ENCODE results near the gene ZHX3. TPM values are rescaled to one million over a fixed set of nuclear protein-coding genes. Genes with fewer than 3 reads are reported as not detected.

Gene ZHX3
- total RNA-seq, 8 experiments from 2014 or later = 6.6 to 20.6 (median 13.0) TPM

DNA sequence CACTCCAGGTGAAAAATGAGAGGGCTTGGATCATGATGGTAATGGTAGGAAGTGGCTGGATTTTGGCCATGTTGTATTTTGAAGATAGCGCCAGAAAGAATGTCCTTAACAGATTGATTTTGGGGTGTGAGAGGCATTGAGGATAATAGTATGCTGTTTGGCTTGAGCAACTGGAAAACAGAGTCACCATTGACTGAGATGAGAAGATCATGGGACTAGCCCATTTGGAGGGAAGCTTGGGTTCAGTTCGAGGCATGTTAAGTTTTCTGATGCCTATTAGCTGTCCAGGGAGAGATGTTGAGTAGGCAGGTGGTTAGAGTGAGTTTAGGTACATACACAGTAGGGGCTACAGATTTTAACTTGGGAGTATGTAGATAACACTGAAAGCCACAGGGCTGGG lies 156.8 kb downstream of the ZHX3 start:
- WGBS, 10 experiments = 69 to 100% (median 94%) methylated on average over 1 to 2 of the region's 2 CpGs; no CpG with 5 or more reads in 3 of the 10 experiments
- Histone ChIP-seq H3K4me3 (no peak overlapping the region), H3K27ac (no peak overlapping the region), H3K4me1 (replicated peaks in 1 of 2) (no peaks in the 10 kb centered on the region)
- in situ Hi-C loops (cut with MboI; ENCODE audit: low pct_unique_long_range_greater_than_20kb in 2 of 9, low sequenced_read_pairs in 9 of 9, unreplicated experiment in 9 of 9) = loop anchor here in 2 of 9 experiments (25.0 kb wide), 1 partner anchor 177 kb away; the partner anchor contains the start of gene LPIN3 (in 2 of the 2)
- no peak for ATAC-seq (replicated peaks in 6 of 8)

GRCh38 chr20:41159547-41159946 lies 158.0 kb downstream of the ZHX3 start:
- WGBS, 10 experiments = 81 to 100% (median 90%) methylated on average over 1 to 4 of the region's 10 CpGs; no CpG with 5 or more reads in 5 of the 10 experiments
- Histone ChIP-seq H3K4me1 (replicated peaks in 1 of 2) (peaks cover 0 to 1% of the 10 kb centered on the region in 2 donors), H3K4me3 (no peak overlapping the region), H3K27ac (no peak overlapping the region)
- in situ Hi-C loops (cut with MboI; ENCODE audit: low pct_unique_long_range_greater_than_20kb in 2 of 9, low sequenced_read_pairs in 9 of 9, unreplicated experiment in 9 of 9) = loop anchor here in 2 of 9 experiments (25.0 kb wide), 1 partner anchor 178 kb away; the partner anchor contains the start of gene LPIN3 (in 2 of the 2)
- ATAC-seq (replicated peaks in 6 of 8) = no peak

GRCh38 chr20:41158082-41158625 lies 159.4 kb downstream of the ZHX3 start:
- Histone ChIP-seq H3K4me3 (no peak overlapping the region), H3K27ac (no peak overlapping the region), H3K4me1 (replicated peaks in 1 of 2) (peaks cover 0 to 4% of the 10 kb centered on the region in 2 donors)
- ATAC-seq (replicated peaks in 6 of 8) = no peak
- 73 to 100% (median 94%) methylated on average over 1 to 3 of the region's 6 CpGs; no CpG with 5 or more reads in 4 of the 10 experiments for WGBS, 10 experiments
- in situ Hi-C loops (cut with MboI; ENCODE audit: low pct_unique_long_range_greater_than_20kb in 2 of 9, low sequenced_read_pairs in 9 of 9, unreplicated experiment in 9 of 9) = loop anchor here in 2 of 9 experiments (25.0 kb wide), 1 partner anchor 179 kb away; the partner anchor contains the start of gene LPIN3 (in 2 of the 2)

DNA sequence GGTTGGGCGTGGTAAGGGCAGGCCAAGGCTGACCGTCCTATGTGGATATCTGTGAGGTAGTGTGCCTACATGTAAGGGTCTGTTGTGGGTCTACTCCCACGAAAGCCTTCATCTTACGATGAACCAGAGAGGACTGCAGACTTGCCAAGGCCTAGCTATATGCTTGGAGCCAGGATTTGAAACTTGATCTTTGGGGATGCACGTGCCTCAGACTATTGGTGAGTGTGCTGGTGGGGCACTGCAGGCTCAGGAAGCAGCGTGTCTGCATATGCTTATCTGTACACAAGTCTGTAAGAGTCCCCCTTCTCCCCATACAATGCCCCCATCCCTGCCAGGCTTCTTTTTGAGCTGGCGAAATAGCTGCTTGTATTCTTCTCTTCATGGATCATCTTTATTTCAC lies 162.3 kb downstream of the ZHX3 start:
- Histone ChIP-seq H3K4me1 (replicated peaks in 1 of 2) (peaks cover 0 to 10% of the 10 kb centered on the region in 2 donors), H3K27ac (no peak overlapping the region), H3K4me3 (no peak overlapping the region)
- in situ Hi-C loops (cut with MboI; ENCODE audit: low pct_unique_long_range_greater_than_20kb in 2 of 9, low sequenced_read_pairs in 9 of 9, unreplicated experiment in 9 of 9) = loop anchor here in 2 of 9 experiments (25.0 kb wide), 1 partner anchor 182 kb away; the partner anchor contains the start of gene LPIN3 (in 2 of the 2)
- WGBS, 10 experiments = 67 to 100% (median 81%) methylated on average over 1 to 6 of the region's 7 CpGs; no CpG with 5 or more reads in 5 of the 10 experiments
- peak in 1 of 8 experiments; percentile 57 for ATAC-seq (replicated peaks in 6 of 8)

GRCh38 chr20:41154436-41155176 lies 162.9 kb downstream of the ZHX3 start:
- Histone ChIP-seq H3K27ac (no peak overlapping the region), H3K4me1 (replicated peaks in 1 of 2) (peaks cover 0 to 13% of the 10 kb centered on the region in 2 donors), H3K4me3 (no peak overlapping the region)
- in situ Hi-C loops (cut with MboI; ENCODE audit: low pct_unique_long_range_greater_than_20kb in 2 of 9, low sequenced_read_pairs in 9 of 9, unreplicated experiment in 9 of 9) = loop anchor here in 2 of 9 experiments (25.0 kb wide), 1 partner anchor 183 kb away; the partner anchor contains the start of gene LPIN3 (in 2 of the 2)
- ATAC-seq (replicated peaks in 6 of 8) = peak in 1 of 8 experiments; percentile 24
- 79 to 100% (median 89%) methylated on average over 1 to 5 of the region's 8 CpGs; no CpG with 5 or more reads in 1 of the 10 experiments for WGBS, 10 experiments

DNA sequence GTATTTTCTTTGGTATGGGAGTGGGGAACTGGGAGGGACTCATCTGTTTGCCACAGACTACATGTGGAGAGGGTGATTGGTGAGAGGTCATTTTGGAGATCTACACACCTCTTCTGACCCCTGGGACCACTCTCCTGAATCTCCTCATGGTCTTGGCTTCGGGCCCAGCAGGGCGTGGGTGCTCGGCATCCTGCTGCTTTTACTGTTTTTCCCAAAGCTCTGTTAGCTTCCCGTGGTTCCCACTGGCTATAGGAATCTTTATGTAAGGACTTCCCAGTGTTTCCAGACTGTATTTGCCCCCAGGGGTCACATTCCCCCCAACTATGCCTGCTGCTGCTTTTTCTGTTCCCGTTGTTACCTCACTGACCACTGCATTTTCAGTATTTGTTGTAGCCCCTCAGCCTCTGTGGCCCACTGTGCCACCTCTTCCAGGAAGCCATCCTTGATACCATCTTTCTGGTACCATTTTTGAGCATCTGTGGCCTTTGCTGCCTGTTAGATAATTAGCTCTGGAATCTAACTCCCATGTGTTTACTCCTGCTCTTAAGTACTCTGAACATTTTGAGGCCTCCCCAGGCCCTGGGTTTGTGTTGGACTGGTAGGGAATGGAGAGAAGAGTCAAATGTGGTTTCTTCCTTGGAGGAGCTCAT lies 165.3 kb downstream of the ZHX3 start:
- Histone ChIP-seq H3K4me3 (no peak overlapping the region), H3K4me1 (replicated peaks in 1 of 2) (peaks cover 0 to 21% of the 10 kb centered on the region in 2 donors), H3K27ac (no peak overlapping the region)
- 0 to 100% (median 71%) methylated on average over 1 to 4 of the region's 5 CpGs; no CpG with 5 or more reads in 2 of the 10 experiments for WGBS, 10 experiments
- in situ Hi-C loops (cut with MboI; ENCODE audit: low pct_unique_long_range_greater_than_20kb in 2 of 9, low sequenced_read_pairs in 9 of 9, unreplicated experiment in 9 of 9) = loop anchor here in 2 of 9 experiments (25.0 kb wide), 1 partner anchor 185 kb away; the partner anchor contains the start of gene LPIN3 (in 2 of the 2)
- ATAC-seq (replicated peaks in 6 of 8) = no peak

DNA sequence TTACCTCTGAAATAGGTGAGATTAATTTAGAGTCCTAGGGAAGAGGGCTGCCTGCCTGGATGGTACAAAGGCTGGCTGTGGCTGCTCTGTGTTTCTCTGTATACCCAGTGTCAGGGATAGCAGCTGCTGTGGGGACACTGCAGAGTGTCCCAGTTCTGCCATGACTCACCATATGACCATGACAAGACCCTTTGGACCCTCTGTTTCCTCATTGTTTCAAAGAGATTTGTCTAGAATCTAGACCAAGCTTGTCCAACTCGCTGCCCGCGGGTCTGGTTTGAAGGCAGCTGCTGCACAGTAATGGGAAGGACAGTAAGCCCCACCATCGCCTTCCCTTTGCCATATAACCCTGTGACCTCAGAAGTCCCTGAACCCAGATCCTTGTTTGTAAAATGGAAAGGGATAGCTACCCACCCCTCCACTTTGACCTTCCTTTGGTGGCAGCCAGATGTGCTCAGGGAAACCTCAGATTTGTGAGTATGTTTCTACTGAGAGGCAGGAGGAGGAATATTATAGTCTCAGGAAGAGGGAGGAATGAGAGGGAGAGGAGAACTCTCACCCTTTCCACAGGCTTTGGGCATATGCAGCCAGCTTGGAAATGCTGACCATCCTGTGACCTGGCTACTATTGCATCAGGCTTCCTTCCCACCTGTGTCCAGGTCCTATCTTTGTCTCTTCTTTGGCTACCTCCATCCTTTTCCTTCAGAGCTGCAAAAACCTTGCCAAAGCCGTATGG lies 166.2 kb downstream of the ZHX3 start:
- in situ Hi-C loops (cut with MboI; ENCODE audit: low pct_unique_long_range_greater_than_20kb in 2 of 9, low sequenced_read_pairs in 9 of 9, unreplicated experiment in 9 of 9) = loop anchor here in 2 of 9 experiments (25.0 kb wide), 1 partner anchor 186 kb away; the partner anchor contains the start of gene LPIN3 (in 2 of the 2)
- no peak overlapping the region for H3K4me3 ChIP-seq
- H3K27ac ChIP-seq = no peak overlapping the region
- ATAC-seq (replicated peaks in 6 of 8) = no peak
- H3K4me1 ChIP-seq (replicated peaks in 1 of 2) = peaks cover 0 to 21% of the 10 kb centered on the region in 2 donors
- WGBS, 10 experiments = 100% methylated on average over 1 of the region's 5 CpGs; no CpG with 5 or more reads in 7 of the 10 experiments

DNA sequence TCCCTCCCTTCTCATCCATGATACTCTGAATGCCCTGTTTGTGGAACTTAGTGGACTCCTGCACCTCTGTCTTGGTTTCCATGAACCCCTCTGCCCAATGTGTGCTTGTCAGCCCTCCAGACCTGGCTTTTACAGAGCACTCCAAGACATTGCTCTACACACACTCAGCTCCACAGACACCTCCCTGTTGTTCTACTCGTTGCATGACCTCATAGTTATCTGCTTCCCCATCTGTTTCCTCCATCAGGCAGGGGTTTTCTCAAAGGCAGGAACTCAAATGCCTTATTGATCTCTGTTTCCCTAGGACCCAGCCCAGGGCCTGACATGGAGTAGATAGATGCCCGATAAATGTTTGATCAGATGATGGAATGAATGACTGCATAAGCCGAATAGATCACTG lies 166.9 kb downstream of the ZHX3 start:
- ATAC-seq (replicated peaks in 6 of 8) = peak in 5 of 8 experiments; percentile 27 to 45 (median 28)
- in situ Hi-C loops (cut with MboI; ENCODE audit: low pct_unique_long_range_greater_than_20kb in 2 of 9, low sequenced_read_pairs in 9 of 9, unreplicated experiment in 9 of 9) = loop anchor here in 2 of 9 experiments (25.0 kb wide), 1 partner anchor 187 kb away; the partner anchor contains the start of gene LPIN3 (in 2 of the 2)
- no peak overlapping the region for H3K27ac ChIP-seq
- 32 to 100% (median 79%) methylated on average over 1 to 3 of the region's 3 CpGs; no CpG with 5 or more reads in 4 of the 10 experiments for WGBS, 10 experiments
- H3K4me3 ChIP-seq = no peak overlapping the region
- H3K4me1 ChIP-seq (replicated peaks in 1 of 2) = peaks cover 0 to 21% of the 10 kb centered on the region in 2 donors

DNA sequence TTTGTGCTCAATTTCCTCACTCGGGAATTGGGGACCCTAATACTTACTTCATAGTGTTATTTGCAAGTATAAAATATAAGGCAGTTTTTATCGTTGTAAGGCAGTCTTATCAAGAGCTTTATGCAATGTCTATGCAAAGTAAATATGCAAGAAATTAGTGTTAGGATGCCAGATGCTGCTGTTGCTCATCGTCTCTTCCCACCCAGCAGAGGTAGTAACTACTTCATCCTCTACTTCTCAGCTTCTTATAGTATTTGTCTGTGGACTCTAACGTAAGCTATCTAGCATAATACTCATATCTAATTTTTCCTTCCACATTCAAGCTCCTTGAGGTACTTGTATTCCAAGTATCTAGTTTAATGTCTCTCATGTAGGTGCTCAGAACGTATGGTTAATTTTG lies 168.6 kb downstream of the ZHX3 start:
- 40 to 100% (median 83%) methylated on average over 1 to 5 of the region's 5 CpGs for WGBS, 10 experiments
- peak in 3 of 8 experiments; percentile 76 to 88 (median 82) for ATAC-seq (replicated peaks in 6 of 8)
- Histone ChIP-seq H3K27ac (no peak overlapping the region), H3K4me3 (no peak overlapping the region), H3K4me1 (replicated peaks in 1 of 2) (peaks cover 0 to 17% of the 10 kb centered on the region in 2 donors)
- in situ Hi-C loops (cut with MboI; ENCODE audit: low pct_unique_long_range_greater_than_20kb in 2 of 9, low sequenced_read_pairs in 9 of 9, unreplicated experiment in 9 of 9) = no loop called here

- H3K27ac ChIP-seq = no peak overlapping the region
- WGBS, 10 experiments = 67 to 100% (median 85%) methylated on average over 1 to 7 of the region's 8 CpGs; no CpG with 5 or more reads in 1 of the 10 experiments
- H3K4me1 ChIP-seq (replicated peaks in 1 of 2) = peaks cover 0 to 17% of the 10 kb centered on the region in 2 donors
- no peak overlapping the region for H3K4me3 ChIP-seq
- in situ Hi-C loops (cut with MboI; ENCODE audit: low pct_unique_long_range_greater_than_20kb in 2 of 9, low sequenced_read_pairs in 9 of 9, unreplicated experiment in 9 of 9) = no loop called here
- peak in 5 of 8 experiments; percentile 24 to 82 (median 53) for ATAC-seq (replicated peaks in 6 of 8)
Observed at GRCh38 chr20:41147767-41148191, 169.8 kb downstream of the ZHX3 start.

DNA sequence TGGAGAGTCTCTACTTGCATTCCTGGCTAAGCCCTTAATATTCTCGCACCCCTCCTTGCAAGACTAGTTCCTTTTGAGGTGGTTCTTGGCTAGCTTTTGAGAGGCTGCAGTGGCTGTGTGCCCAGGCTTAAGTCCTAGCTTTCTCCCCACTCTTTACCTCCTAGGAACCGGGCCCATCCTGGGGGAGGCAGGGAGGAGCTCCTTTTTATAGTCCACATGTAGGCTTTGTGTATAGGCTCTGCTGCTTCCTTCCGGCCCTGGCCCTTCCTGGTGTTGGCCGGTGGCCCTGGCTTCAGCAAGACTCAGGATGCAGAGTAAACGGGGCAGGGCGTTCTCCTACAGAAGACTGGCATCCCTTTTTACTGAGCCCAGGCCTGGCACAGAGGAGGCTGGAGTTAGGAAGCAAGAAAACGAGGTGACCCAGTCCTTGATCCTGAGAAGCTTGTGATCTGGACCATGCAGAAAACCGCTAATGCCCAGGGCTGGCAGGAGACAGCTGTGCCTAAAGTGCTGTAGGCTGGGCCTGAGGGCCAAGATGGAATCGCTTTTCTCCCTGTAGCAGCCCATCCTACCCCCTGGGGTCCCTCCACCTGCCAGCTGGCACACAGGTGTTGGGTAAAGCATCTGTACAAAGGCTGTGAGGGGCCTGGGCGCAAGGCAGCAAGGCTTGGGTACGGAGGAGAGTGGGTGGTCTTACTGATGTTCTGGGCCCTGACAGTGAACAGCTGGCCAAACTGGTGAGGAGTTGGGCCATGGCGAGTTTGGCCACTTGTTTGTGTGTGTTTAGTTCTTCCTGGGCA lies 171.5 kb downstream of the ZHX3 start:
- H3K27ac ChIP-seq = no peak overlapping the region
- no peak for ATAC-seq (replicated peaks in 6 of 8)
- in situ Hi-C loops (cut with MboI; ENCODE audit: low pct_unique_long_range_greater_than_20kb in 2 of 9, low sequenced_read_pairs in 9 of 9, unreplicated experiment in 9 of 9) = no loop called here
- peaks cover 13 to 30% of the 10 kb centered on the region in 2 donors for H3K4me1 ChIP-seq (replicated peaks in 1 of 2)
- WGBS, 10 experiments = 65 to 100% (median 100%) methylated on average over 1 to 7 of the region's 12 CpGs; no CpG with 5 or more reads in 3 of the 10 experiments
- no peak overlapping the region for H3K4me3 ChIP-seq

Data from motor neuron (in vitro differentiated cells).